Duodenal mucosa (tissue), 2 donors: ENCODE measurements around the gene CFAP161.
"Not testable (repeated sequence)": the region's sequence is repeated elsewhere in the genome, so short reads cannot be mapped to it uniquely, and the experiment has no call there.

ENCODE experiments used
- H3K27ac ChIP-seq: one replicate; pipeline ENCODE4 v1.7.0; 2013; ENCODE audit warnings: low read depth, low read length
- H3K27me3 ChIP-seq, 2 donors: one replicate each; pipeline ENCODE4 v1.7.0; 2013; ENCODE audit warnings: low read length in 2 of 2, control low read depth in 1 of 2; ENCODE audit not compliant: insufficient read depth in 2 of 2, control insufficient read depth in 1 of 2
- H3K36me3 ChIP-seq, 2 donors: one replicate each; pipeline ENCODE4 v1.7.0; 2013; ENCODE audit warnings: low read length in 2 of 2, control low read depth in 1 of 2; ENCODE audit not compliant: insufficient read depth in 2 of 2, control insufficient read depth in 1 of 2
- H3K4me1 ChIP-seq, 2 donors: one replicate each; pipeline ENCODE4 v1.7.0; 2013; ENCODE audit warnings: low read length in 2 of 2, control low read depth in 1 of 2; ENCODE audit not compliant: insufficient read depth in 2 of 2, control insufficient read depth in 1 of 2
- H3K4me3 ChIP-seq, 2 donors: one replicate each; pipeline ENCODE4 v1.7.0; 2013; ENCODE audit warnings: low read length in 2 of 2, low read depth in 1 of 2
- H3K9ac ChIP-seq, 2 donors: one replicate each; pipeline ENCODE4 v1.7.0; 2013; ENCODE audit warnings: low read length in 2 of 2, low read depth in 1 of 2
- H3K9me3 ChIP-seq, 2 donors: one replicate each; pipeline ENCODE4 v1.7.0; 2013; ENCODE audit warnings: low read length in 2 of 2, control low read depth in 1 of 2; ENCODE audit not compliant: control insufficient read depth in 1 of 2

The CFAP161 gene

DNA sequence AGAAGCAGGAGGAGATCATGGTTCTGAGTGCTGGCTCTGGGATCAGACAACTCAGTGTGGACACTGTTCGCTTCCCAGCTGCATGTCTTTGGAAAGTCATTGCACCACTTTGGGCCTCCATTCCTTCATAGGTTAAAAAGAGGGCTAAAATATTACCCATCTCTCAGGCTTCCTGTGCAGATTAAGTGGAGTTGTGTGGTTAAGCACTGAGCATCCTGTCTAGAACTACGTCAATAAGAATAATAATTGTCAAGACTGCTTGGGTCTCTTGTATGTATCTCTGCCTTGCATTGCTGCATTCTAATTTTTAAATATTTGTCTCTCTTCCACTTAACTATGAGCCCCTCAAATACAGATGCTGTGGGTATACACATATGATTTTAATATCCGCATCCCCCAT lies 22.3 kb downstream of the CFAP161 start:
- Histone ChIP-seq H3K9ac (no peak overlapping the region), H3K4me1 (peaks cover 0 to 3% of the 10 kb centered on the region in 2 donors), H3K27ac (no peak overlapping the region), H3K9me3 (no peaks in the 10 kb centered on the region), H3K36me3 (no peaks in the 10 kb centered on the region), H3K27me3 (no peaks in the 10 kb centered on the region), H3K4me3 (no peak overlapping the region)

DNA sequence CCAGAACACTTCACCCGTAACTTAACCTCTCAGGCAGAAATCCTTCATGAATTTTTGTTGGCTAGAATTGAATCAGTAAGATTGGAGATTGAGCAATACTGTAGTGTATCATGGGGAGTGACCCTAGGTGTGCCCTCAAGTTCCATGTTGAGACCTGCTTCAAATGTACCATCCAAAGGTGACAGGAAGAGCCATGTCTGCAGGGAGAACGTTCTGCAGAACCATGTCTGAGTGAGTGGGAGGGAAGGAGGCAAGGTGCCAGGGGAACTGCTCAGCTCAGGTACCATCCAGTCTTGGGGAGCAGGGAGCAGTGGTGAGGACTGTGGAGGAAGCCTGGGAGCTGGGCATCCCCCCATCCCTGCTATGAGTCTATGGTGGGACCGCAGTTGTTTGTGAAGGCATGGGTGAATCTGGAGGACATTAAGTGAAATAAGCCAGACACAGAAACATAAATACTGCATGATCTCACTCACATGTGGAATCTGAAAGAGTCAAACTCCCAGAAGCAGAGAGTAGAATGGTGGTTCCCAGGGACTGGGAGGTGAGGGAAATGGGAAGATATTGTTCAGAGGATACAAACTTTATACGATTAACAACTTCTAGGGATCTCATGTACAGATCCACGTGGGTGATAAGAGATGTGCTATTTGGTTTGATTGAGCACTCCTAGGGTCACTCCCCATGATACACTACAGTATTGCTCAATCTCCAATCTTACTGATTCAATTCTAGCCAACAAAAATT lies 23.3 kb downstream of the CFAP161 start:
- H3K4me1 ChIP-seq: peaks cover 0 to 3% of the 10 kb centered on the region in 2 donors
- no peaks in the 10 kb centered on the region for H3K36me3 ChIP-seq
- H3K27ac ChIP-seq: no peak overlapping the region
- H3K9ac ChIP-seq: no peak overlapping the region
- no peak overlapping the region for H3K4me3 ChIP-seq
- H3K9me3 ChIP-seq: no peaks in the 10 kb centered on the region
- H3K27me3 ChIP-seq: no peaks in the 10 kb centered on the region

DNA sequence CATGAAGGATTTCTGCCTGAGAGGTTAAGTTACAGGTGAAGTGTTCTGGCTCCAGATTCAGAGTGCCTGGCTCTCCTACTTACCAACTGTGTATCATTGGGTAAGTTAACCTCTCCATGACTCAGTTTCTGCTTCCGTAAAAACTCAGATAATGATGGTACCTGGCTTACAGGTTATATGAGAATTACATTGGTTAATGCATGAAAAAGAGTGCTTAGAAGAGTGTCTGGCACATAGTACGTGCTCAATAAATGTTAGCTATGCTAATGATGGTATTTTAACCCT lies 23.8 kb downstream of the CFAP161 start:
- H3K4me3 ChIP-seq: no peak overlapping the region
- H3K27ac ChIP-seq: no peak overlapping the region

DNA sequence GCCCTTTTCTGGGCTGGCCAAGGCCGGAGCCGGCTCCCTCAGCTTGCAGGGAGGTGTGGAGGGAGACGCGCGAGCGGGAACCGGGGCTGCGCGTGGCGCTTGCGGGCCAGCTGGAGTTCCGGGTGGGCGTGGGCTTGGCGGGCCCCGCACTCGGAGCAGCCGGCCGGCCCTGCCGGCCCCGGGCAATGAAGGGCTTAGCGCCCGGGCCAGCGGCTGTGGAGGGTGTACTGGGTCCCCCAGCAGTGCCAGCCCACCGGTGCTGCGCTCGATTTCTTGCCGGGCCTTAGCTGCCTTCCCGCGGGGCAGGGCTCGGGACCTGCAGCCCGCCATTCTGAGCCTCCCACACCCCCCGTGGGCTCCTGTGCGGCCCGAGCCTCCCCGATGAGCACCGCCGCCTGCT lies 24.5 kb downstream of the CFAP161 start:
- H3K4me3 ChIP-seq, H3K27me3 ChIP-seq, H3K27ac ChIP-seq, H3K9ac ChIP-seq, H3K4me1 ChIP-seq, H3K36me3 ChIP-seq, H3K9me3 ChIP-seq: not testable (repeated sequence)

More for the DNA sequence above, 23.8 kb downstream of the CFAP161 start:
- H3K9me3 ChIP-seq: no peaks in the 10 kb centered on the region
- H3K9ac ChIP-seq: no peak overlapping the region
- H3K36me3 ChIP-seq: no peaks in the 10 kb centered on the region
- no peaks in the 10 kb centered on the region for H3K27me3 ChIP-seq
- peaks cover 0 to 3% of the 10 kb centered on the region in 2 donors for H3K4me1 ChIP-seq

DNA sequence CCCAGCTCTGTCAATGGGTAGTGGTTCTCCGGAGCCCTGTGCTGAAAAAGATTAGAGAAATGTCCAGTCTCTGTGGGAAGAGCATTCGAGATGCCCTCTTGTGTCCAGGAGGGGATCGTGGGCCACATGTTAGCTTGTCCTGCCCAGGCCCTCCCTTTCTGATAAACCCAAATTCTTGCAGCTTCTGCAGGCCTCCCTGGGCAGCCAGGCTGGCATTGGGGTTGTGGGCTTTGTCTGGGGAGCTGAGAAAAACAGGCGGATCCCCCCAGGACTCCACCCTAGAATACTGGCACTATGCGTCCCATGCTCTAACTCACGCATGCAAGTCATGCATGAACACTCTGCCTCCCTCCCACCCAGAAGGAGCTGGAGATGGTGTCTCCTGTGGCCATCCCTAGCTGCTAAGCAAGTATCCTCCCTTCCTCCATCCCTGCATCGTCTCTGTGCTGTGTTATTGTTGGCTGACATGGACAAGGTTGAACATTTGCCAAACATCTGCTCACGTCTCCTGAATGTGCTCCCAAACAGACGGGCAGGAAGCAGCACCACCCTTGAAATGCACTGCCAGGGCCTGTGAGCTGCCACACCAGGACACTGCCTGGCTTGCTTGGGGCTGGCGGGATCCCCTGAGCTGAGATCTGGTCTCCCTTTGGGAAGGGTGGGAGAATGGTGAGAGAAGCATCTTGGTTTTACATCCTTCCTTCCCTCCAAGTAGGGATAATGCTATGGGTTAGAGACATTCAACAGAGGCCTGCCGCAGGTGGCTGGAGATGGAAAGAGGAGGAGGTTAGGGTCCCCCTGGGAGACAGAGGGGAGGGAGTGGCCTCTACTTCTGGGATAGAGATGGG lies 26.5 kb downstream of the CFAP161 start:
- Histone ChIP-seq H3K9me3 (no peaks in the 10 kb centered on the region), H3K4me3 (no peak overlapping the region), H3K4me1 (peaks cover 0 to 3% of the 10 kb centered on the region in 2 donors), H3K27ac (no peak overlapping the region), H3K27me3 (no peaks in the 10 kb centered on the region), H3K9ac (no peak overlapping the region), H3K36me3 (no peaks in the 10 kb centered on the region)

DNA sequence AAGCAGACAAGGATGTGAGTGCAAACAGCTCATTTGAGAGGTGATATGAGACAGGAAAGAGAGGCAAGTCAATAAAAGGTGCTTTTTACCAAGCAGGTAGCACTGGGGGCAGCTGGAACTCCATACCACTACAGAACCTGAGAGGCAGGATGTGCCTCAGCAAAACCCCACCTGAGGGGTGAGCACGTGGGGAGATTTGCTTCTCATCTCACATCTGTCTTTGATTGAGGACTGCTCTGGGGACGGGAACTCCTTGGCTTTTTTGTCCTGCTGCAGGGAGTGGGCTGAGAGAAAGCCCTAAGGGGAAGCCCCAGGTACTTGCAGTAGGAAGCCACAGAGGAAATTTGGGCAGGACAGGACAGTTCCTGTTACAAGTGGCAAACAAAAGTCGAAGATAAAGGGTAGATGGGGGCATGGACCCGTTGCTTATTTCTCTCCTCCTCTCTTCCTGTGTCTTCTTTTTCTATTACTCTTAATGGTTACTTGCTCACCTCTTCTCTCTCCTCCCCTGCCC lies 27.1 kb downstream of the CFAP161 start:
- H3K27ac ChIP-seq: no peak overlapping the region
- H3K4me3 ChIP-seq: no peak overlapping the region
- peaks cover 0 to 3% of the 10 kb centered on the region in 2 donors for H3K4me1 ChIP-seq
- no peaks in the 10 kb centered on the region for H3K27me3 ChIP-seq
- H3K9ac ChIP-seq: no peak overlapping the region
- H3K36me3 ChIP-seq: no peaks in the 10 kb centered on the region
- H3K9me3 ChIP-seq: no peaks in the 10 kb centered on the region

DNA sequence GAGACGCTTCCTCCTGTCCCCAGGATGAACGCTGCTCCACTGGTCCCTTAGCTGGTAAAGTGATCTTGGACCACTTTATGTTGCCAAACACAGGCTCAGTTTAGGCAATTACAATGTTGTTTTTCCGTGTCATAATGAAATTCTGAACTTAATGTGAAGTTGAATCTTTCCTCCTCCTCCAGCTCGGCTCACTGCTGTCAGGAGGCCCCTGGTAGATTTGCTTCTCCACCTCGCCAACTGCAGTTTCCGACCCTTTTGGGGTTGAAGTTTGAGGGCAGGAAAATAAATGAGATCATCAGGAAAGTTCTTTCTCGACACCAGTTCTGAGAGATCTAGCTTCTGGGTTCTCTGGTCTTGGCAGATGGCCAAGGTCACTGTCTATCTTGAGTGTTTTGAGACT lies 27.8 kb downstream of the CFAP161 start:
- no peaks in the 10 kb centered on the region for H3K27me3 ChIP-seq
- no peaks in the 10 kb centered on the region for H3K36me3 ChIP-seq
- no peak overlapping the region for H3K9ac ChIP-seq
- H3K4me1 ChIP-seq: peaks cover 0 to 3% of the 10 kb centered on the region in 2 donors
- no peak overlapping the region for H3K4me3 ChIP-seq
- no peak overlapping the region for H3K27ac ChIP-seq
- H3K9me3 ChIP-seq: no peaks in the 10 kb centered on the region

DNA sequence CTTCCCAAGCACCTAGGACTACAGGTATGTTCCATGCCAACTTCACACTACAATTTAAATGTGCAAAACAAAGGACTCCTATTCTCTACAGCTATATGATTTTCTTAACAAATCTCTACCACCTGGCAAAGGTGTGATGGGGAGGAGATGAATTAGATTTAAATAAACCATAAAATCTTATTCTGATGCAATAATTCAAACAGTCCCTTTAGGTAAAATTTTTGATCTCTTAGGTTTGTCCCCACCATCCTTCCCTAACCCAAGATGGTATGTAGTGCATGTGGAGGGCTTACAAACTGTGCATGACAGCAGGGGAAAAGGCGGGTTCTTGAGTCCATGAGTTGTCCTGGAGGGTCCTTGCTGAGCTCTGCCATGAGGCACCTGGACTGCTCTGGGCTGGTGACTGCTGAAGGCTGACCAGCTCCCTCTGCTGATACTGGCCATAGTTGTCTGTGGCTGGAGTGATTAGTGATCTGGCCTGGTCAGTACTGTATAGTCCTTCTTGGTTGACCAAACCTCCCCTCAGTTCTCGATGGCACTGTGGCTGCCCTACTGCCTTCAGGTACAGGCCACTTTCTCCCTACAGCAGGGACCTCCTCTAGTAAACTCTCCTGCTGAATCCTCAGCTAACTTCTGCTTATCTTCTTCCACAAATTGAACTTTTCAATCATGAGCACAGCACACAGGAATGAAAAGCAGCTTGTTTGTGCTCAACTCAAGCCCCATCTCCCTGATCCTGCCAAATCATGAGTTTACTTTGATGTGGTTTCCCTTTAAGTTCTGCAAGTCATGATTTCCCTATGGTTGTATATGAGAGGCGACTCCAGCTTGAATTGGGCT lies 30.1 kb downstream of the CFAP161 start:
- no peak overlapping the region for H3K27ac ChIP-seq
- no peaks in the 10 kb centered on the region for H3K36me3 ChIP-seq
- peaks cover 3 to 7% of the 10 kb centered on the region in 2 donors for H3K4me1 ChIP-seq
- H3K9ac ChIP-seq: no peak overlapping the region
- H3K27me3 ChIP-seq: no peaks in the 10 kb centered on the region
- no peaks in the 10 kb centered on the region for H3K9me3 ChIP-seq
- no peak overlapping the region for H3K4me3 ChIP-seq

DNA sequence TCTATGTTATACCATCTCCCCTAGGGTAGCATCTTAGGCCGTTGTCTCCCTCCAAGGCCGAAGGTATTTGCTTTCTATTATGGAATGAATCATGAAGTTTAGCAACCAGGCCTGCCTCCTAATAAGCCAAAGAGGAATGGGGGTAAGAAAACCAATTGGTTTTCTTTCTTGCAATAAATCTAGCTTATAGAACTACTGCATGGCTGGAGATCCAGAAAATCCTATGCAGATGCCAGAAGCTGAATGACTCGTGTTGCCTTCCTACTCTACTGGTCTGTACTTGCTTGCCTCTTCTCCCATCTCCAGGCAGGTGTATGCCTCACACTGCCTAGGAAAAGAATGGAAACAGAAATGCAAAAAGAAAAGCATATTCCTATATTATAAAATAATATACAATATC lies 31.5 kb downstream of the CFAP161 start:
- Histone ChIP-seq H3K4me3 (no peak overlapping the region), H3K27me3 (no peaks in the 10 kb centered on the region), H3K27ac (no peak overlapping the region), H3K4me1 (peaks cover 2 to 7% of the 10 kb centered on the region in 2 donors), H3K9ac (no peak overlapping the region), H3K9me3 (no peaks in the 10 kb centered on the region), H3K36me3 (no peaks in the 10 kb centered on the region)
